ENCODE results near the gene JAML.

JAML gene

DNA sequence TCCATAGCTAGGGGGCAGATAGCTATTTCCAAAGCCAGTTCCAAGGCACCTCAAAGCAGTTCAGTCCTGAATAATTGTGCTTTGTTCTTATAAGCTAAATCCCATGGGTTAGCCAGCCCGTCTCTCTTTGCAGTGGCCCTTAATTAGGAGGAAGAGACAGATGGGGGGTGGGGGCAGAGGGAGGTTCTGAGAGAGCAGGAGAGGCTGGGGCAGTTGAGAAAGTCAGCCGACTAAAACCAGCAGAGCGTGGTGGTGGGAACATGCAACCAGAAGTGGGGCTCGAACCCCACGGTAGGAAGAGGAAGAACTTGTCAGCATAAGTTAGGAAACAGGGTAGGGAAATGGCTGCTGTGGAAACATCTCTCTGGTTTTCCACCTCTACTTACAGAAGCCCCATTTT lies 61.3 kb downstream of the JAML start:
- DNase-seq = no peak

DNA sequence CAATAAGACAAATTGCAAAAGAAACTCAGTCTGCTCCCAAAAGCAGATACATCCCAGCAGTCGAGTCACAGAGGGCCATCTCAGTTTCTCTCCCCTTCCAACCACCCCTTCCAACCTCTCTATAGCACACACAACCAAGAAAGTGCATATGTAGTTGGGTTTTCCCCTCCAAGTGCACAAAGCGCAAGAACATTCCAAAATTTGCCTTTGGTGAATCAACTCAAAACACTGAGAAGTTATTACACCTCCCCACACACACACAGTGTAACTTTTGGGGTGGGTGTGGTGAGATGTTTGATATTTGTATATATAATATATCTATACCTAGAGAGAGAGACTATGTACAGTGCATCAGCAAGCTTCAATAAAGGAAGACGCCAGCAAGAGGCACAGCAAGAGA lies 62.0 kb downstream of the JAML start:
- DNase-seq = no peak

DNA sequence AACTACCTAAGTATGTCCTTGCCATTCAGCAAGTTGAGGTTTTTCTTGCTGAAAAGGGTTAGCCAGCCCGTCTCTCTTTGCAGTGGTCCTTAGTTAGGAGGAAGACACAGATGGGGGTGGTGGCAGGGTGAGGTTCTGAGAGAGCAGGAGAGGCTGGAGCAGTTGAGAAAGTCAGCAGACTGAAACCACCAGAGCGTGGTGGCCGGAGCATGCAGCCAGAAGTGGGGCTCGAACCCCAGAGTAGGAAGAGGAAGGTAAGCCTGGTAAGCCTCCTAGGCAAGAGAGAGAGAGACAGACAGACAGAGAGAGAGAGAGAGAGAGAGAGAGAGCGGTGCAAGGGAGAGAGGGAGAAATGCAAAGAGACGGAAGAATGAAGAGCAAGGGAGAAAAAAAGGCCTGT lies 63.0 kb downstream of the JAML start:
- DNase-seq = no peak

DNA sequence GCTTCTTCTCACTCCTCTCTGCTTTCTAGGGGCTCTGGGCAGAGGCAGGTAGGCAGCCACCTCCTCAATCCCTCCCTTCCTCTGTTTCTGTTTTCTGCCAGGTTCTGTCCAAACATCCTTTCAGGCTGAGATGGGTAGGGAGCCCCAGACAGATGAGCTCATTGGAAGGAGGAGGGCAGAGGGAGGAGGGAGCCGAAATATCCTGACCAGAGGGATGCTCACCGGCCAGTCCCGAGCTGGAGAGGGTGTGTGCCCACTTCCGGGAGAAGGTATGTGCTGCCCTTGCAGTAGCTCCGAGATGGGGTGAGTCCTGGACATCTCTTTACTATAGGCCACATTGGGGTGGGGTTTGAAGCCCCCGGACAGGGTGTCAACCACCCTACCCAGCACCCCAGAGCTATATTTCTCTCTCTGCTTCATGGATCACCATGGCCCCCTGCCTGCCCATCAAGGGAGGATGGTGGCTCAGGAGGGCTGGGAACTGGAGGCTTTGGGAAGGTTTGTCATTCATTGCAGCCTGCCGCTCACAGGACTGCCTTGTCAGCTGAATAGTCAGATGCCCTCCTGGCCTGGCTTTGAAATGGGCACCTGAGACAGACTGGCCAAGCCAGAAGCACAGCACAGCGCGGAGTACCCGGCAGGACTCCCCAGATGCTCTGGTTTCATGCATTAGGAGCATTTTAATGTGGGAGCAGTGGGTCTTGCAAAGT lies 67.5 kb downstream of the JAML start:
- no peak for DNase-seq

DNA sequence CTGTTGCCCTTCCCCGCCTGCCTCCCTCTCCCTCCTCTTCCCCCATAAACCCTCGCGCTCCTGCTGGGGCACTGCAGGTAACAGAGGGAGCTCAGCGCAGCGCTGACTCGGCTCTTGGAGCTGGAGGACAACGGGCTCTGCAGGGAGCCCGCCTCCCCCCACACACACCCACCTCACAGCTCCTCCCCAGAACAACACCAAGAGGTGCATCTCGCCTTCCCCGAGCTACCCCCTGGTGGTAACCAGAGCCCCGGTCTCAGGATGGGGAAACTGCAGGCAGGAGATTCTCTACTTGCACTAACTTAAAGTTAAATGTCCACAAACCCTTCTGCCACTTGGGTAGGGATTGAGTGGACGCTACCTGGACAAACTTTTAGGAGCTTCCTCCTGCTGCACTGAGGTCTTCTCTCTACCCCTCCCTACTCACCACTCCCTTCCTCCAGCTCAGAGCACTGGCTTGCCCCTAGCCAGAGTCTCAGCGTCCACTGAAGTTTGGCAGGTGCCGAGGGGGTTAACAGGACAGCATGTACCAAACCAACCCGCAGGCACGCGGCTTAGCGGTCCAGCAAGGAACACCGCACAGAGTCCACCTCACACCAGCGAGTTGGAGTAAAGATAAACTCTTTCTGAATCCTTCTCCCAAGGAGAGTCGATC lies 68.2 kb downstream of the JAML start:
- DNase-seq = peak; percentile 12

DNA sequence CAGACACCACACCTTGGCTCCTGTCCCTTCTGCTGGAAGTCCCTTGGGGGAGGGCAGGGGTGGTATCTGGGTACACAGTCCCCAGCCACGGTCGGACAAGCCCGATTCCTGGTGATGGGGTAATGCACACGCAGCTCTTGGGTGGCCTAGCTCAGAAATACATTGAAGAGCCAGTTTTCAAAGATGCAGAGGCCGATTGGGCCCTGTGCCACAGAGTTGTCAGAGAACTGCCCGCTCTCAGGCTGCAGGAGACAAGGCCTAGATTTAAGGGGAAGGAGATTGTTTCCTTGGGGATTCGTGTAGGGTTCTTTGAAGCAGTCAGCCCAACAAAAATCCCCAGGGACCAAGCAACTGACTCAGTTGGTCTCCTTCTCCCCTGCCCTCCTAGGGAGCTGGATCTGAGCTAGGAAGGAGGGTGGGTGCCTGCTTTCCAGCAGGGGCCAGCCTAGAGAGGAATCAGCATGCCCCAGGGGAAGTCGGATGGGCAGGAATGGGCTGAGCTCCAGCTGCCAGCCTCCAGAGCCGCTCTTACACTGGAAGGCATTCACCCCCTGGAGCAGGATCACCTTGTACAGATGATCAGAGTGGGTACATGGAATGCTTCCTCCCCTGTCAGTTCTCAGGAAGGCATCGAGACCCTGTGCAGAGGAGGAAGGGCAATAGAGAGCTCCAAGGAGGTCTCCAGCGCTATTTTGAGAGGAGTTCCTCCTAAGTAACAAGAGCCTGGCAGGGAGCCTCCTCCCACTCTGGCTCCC lies 68.9 kb downstream of the JAML start:
- no peak for DNase-seq

DNA sequence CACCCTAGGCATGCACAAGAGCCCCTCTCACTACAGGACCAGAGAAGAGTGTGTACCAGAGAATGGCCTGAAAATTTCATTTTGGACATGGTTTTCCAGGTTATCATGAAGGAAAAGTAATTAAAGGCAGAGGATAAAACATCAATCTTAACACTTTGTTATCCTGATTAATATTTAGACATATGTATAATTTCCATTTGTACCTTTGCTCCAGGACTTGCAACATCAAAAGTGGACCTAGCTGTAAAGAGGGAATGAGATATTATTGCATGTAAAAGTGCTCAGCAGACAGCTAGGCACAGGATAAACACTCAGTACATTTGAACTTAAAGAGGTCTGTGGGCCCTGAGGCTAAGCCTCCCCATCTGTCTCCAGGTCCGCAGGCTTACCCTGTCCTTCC lies 70.2 kb downstream of the JAML start:
- no peak for DNase-seq

DNA sequence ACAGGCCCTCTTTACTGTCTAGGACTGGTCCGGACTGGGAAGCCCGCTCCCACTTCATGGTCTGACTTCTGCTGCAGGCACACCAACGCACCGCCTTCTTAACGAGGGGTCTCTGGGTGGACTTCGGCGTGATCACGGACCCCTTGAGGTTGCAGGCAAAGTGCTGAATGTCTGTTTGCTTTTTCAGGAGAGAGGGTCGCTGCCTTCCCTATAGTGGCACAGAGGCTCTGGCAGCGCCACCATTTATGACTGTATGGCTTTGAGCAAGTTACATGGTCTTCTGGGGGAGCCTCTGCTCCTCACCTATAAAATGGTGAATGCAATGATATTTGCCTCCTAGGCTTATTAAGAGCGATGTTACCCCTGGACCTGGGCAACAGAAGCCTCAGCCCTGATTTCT lies 70.8 kb downstream of the JAML start:
- no peak for DNase-seq

DNA sequence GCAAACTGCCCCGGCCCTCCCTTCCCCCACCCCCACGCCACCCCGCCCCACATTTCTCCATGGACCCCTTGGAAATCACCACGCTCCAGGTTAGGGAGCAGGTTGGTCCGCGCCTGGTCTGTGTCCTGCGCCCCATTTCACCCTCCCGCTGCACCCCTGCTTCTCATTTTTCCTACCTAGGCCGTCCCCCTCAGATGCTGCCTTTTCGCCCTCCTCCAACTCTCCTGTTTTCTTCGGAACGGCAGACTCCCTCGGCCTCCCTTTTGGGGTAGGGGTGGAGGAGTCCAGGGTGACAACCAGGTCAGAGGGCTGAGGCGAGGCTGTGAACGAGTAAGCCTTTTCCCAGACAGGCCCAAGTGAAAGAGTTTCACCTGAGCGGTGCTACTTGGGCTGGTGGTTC lies 71.3 kb downstream of the JAML start:
- DNase-seq = no peak

DNA sequence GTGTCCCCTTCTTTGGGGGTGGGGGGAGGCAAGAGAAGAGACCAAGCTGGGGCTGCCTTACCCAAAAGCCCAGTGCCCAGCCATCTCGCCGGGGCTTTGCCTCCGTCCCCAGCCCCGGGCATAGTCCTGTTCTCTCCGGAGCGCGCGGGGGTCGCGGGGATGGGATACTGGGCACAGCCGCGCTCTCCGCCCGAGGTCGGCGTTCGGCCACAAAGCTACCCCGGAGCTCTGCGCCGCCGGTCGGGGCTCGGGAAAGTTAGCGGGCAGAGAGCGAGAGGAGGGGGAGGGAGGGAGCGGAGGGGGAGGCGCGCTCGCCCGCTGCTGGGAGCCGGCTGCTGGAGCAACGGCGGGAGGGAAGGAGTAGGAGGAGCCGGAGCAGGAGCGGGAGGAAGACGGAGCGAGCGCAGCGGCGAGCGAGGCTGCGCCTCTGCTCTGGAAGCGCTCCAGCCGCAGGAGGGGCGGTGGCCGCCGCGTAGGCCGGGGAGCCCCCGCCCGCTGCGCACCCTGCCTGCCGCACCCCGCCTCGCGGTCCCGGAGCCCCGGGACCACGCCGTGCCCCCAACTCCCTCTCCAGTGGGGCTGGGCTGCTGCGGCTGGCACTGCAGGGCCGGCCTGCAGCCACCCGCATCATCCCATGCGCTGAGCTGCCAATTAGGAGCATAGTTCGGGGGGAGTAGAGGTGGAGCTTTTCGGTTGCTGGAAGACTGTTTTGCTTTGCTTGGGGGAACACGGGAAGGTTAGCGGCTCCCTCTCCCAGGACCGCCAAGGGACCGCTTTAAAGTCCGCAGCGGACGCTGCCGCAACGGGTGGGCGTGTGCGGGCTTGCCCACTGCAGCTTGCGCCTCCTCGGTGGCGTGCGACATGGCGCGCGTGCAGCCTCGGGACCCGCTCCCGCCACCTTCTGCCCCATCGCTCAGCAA lies 72.0 kb downstream of the JAML start, which contains the start of gene SCN4B:
Gene SCN4B, minus strand, starts transcription at position 272 of the 920 bp plus-strand sequence. Its CDS starts 150 bp downstream, at position 122.
- peak; percentile 20 for DNase-seq

DNA sequence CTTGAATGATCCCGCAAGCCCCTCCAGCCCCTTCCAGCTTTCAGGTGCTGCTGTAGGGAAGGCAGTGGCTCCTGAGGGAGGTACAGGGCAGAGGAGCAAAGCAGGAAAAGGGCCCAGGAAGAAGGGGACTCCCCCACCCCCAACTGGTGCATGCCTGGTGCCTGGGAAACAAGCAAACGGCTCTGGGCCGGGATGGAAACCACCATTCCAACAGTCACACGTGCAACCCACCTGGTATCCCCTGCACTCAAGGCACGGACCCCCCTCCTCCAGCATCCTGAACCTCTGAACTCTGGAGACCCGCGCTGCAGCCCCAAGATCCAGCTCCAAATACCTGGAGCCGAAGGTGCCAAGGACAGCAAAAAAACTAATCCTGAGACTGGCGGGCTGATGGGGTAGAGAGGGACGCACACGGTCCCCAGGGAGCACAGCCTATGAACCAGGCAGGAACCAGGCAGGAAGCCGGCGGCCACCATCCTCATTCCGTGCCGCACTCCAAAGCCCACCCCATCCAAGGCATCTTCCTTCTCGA lies 72.7 kb downstream of the JAML start:
- DNase-seq = no peak

DNA sequence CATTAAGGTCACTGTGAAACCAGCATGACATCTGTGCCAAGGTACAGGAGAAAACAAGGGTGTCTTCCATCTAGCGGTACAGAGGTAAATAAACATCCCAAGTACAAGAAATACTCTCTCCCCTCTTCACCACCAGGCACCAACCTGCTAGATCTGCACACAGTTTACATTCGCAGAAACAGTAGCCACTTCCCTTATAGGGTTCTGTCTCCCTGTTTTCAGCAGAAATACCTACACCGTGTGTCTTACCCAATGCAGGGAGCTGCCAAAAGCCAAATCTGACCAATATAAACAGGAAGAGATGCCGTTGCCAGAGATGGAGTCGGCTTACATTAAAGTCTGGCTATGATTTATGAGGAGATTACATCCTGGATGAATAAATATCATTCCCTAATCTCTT lies 73.4 kb downstream of the JAML start:
- DNase-seq = no peak

DNA sequence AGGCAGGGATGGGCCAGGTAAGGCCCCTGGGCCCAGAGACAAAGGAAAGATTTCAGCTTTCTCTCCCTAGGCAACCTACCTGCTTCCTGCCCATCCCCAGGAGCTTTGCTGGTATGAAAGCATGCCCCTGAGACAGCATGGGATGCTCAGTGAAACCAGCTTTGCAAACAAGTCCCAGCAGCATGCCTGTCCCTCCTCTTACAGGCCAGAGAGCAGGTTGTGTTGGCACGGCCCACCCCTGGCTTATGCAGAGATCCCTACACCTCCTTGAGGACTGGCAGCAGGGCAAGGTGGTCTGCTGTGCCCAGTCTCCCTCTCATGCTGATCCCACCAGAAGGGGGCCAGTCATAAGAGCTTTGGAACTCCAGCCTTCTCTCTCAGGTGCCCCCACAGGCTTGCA lies 75.3 kb downstream of the JAML start:
- DNase-seq = no peak

DNA sequence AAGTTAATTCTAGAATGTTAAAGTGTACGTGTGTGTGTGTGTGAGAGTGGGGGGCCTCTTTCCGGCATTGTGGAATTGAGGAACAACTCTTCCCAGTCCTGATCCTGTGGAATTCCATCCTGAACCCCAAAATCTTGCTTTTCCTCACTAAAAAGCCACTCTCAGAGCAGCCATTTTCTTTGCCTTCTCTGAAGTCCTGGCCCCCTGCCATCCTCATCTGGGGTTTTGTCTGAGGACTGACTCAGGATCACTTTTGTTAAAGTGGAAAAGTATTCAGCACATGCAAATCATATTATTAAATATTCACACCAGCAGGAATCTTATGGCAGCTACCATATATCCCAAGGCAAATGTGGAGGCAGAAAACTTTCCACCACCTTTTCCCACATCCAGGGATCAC lies 76.0 kb downstream of the JAML start:
- no peak for DNase-seq

DNA sequence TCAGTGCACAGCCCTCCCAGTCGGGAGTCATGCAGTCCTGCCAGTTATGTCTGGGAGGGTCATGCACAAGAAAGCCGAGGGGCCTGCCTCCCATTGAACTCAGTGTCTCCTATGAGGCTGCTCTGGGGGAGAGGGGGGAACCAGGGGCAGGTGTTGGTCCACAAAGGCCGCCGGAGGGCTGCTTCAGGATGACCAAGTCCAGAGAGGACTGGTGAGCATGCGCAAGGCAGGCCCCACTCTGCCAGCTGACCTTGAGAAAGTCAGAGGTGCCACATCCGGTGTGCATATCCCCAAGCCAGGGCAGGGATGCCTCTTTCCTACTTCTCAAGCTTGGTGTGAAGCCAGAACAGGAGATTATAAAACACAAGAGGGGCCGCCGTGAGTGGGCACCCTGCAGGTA lies 76.6 kb downstream of the JAML start:
- DNase-seq = no peak

DNA sequence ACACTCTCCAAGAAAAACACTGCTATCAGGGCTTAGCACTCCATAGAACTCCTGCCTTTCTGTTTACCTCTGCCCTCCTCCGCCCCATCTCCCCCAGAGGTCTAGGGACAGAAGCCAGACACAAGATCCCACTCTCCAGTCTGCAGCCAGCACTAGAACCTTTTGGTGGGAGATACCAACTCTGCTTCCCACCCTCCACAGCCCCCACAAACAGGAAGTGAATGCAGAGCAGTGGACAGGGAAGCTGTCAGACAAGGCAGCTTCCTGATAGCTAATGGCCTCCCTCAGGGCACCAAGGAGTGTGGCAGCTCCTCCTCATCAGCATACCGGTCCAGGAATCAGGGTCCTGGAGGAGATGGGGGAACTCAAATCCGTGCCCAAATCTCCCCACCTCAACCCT lies 77.3 kb downstream of the JAML start:
- DNase-seq = no peak

DNA sequence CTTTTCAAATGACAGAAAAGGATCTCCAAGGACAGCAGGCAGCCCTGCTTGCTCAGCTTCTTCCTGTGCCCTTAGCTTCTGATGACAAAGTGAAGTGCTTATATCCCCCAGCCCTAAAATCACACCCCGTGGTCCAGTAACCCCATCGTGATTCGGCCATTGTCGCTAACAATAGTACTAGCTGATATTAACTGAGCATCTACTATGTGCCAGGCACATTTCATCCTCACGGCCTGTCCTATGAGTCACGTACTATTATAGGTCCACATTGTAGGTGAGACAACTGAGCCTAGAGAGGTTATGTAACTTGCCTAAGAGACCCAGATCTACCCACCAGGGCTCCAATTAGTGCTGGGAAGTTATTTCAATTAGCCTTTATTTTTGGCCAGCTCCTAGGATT lies 78.3 kb downstream of the JAML start:
- no peak for DNase-seq

DNA sequence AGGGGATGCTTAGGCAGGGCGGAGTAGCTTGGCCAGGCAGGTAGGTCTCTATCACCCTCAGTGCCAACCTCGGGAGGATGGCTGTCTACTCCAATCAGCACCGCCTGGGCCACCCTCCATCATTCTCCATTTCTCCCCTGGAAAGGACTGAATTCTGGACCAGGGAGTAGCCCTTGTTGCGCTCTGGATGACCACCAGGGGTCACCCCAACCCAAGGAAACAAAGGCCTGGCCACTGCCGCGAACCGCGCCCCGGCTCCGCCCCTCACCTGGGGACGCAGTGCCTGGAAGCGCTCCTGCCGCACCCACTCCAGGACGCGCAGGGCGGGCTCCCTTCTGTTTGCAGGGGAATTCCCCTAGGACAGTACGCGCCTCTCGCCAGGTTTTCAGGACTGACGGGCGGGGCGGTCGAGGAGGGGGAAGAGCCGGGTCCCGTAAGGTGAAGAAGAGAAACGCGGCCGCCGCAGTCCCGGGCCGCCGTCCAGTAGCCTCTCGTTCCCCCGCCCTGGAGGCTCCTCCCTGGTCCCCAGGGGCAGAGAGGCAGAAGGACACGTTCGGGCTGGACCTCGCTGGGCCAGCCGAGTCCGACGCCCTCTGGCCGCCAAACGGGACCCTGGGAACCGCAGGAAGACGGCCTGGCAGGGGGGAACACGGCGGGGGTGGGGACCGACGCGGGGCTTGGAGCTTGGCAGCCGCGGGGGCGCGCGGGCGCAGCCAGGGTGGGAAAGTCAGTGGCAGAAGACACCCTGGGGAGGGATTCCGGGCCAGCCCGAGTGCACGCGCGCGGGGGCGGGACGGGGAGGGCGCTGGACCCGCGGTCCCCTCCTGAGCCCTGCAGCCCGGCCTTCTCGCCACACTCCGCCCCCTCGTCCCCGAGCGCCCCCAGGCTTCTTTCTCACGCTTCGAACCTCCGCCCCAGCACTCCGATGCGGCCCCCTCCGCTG lies 79.3 kb downstream of the JAML start:
- DNase-seq = peak; percentile 96

DNA sequence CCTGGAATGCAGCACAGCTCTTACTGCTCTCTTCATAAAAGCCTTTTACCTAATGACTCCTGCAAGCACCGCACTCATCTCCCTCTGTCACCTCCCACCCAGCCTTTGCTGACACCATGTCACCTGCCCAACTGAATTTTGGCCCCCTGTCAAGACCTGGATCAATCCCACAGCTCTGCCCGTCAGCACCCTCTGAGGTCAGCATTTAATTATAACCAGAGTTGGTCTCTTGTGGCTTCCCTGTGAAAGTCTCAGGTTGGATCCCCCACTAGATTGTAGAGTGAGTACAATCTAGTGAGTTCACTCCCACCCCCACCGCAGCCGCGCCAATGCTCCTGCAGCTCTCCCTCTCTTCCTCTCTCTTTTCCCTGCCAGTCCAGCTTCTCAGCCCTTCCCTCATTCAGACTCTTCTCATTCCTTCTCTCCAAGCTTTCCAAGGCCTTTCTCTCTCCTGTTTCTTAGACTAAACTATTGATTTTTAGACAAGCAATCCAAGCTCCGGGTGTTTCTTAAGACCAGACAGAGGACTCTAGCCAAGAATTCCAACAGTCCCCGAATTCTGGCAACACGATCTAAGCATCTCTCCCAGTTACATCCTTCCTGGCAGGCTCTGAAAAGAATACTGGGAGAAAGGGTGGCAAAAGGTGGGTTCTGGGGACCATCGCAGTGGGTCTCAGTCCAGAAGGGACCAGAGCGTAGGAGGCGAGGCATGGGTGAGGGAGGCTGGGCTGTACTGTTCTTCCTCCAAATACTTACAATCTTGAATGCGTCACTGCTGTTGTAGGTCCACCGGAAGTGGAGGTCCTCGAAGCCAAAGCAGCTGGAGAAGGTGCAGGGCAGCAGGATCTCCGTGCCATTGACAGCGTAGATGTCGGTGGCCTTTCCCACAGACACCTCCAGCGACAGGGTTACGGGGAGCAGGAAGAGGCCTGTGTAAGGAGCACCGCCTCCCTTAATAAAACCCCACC lies 80.2 kb downstream of the JAML start:
- DNase-seq = no peak

Measured in CD4-positive, alpha-beta T cell treated with Interleukin-17A for 4 hours (primary cell).